A549 (cell line): ENCODE data around the gene TMEM88. TPM values are rescaled to one million over a fixed set of nuclear protein-coding genes. Genes with fewer than 3 reads are reported as not detected.

ENCODE experiments used
- ATAC-seq, 2 experiments: fragments of 200-7000 bp in 1 of 2; fragments of >200 bp in 1 of 2; cut with Nextera tagmentation in 1 of 2; cut with Tn5 transposase in 1 of 2; 3 replicates each; pipeline versions ENCODE4 v1.8.0 to v1.9.1; 2018 to 2020; ENCODE audit warnings: mild to moderate bottlenecking in 1 of 2, moderate library complexity in 1 of 2
- CTCF ChIA-PET: fragments of 300-600 bp; sonication (Branson Sonifier 250); formaldehyde crosslinking; extraction: SDS; loops from one replicate; lab custom pipeline; 2021; ENCODE audit warnings: antibody characterized with exemption, inconsistent platforms; lab: Yijun Ruan, JAX
- POLR2A ChIA-PET: fragments of 350-600 bp; formaldehyde crosslinking; extraction: SDS; loops from one replicate; lab custom pipeline; 2021; ENCODE audit warnings: antibody characterized with exemption, inconsistent platforms; lab: Yijun Ruan, JAX
- DNase-seq, 2 experiments: peaks; one replicate each; pipeline versions ENCODE4 v3.0.0 to v3.0.0-alpha.2; 2011 to 2016; ENCODE audit warnings: low read depth in 1 of 2, low spot score in 1 of 2
- FAIRE-seq: peaks from 2 replicates; lab custom pipeline; 2011; peaks lifted over from hg19 to GRCh38; lab: Jason Lieb, UNC
- H3K27ac ChIP-seq, 2 experiments: fragments of >200 bp; sonication (Bioruptor Twin); formaldehyde crosslinking; 3 replicates each; pipeline ENCODE4 v1.5.1; 2016 to 2017
- H3K4me1 ChIP-seq: fragments of >200 bp; sonication (Bioruptor Twin); formaldehyde crosslinking; 3 replicates; pipeline ENCODE4 v1.6.1; 2016
- H3K4me2 ChIP-seq: fragments of >200 bp; sonication (Bioruptor Twin); formaldehyde crosslinking; 3 replicates; pipeline ENCODE4 v1.6.1; 2016
- H3K4me3 ChIP-seq: fragments of >200 bp; sonication (Bioruptor Twin); formaldehyde crosslinking; 3 replicates; pipeline ENCODE4 v1.5.1; 2016
- H3K9me3 ChIP-seq: fragments of >200 bp; sonication (Bioruptor Twin); formaldehyde crosslinking; 3 replicates; pipeline ENCODE4 v1.6.1; 2016
- ATOH8 ChIP-seq: fragments of 250-450 bp; sonication (Bioruptor Pico); IDR thresholded peaks from 2 replicates; pipeline ENCODE4 v1.5.0; 2020; ENCODE audit warnings: low read depth, mild to moderate bottlenecking, moderate library complexity
- BHLHE40 ChIP-seq: IDR thresholded peaks from 2 replicates; pipeline ENCODE4 v1.6.1; 2012; ENCODE audit warnings: low read depth, low read length, inconsistent platforms
- CBX2 ChIP-seq: fragments of 200-600 bp; sonication (generic); IDR thresholded peaks from 2 replicates; pipeline ENCODE4 v1.6.1; 2016; ENCODE audit warnings: low read depth, mild to moderate bottlenecking, borderline replicate concordance
- CBX8 ChIP-seq: fragments of 200-600 bp; sonication (generic); IDR thresholded peaks from 2 replicates; pipeline ENCODE4 v1.6.1; 2016
- CHD2 ChIP-seq: fragments of 150-350 bp; IDR thresholded peaks from 2 replicates; pipeline ENCODE4 v1.6.1; 2014; ENCODE audit warnings: low read length; ENCODE audit not compliant: partially characterized antibody
- CHD4 ChIP-seq: fragments of 200-600 bp; sonication (generic); IDR thresholded peaks from 2 replicates; pipeline ENCODE4 v1.6.1; 2016; ENCODE audit warnings: antibody characterized with exemption, mild to moderate bottlenecking, borderline replicate concordance
- CTCF ChIP-seq: fragments of >200 bp; sonication (Bioruptor Twin); formaldehyde crosslinking; IDR thresholded peaks from 3 replicates; pipeline ENCODE4 v1.5.1; 2016
- FOSL2 ChIP-seq, 2 experiments: fragments of 450-650 bp in 1 of 2; fragments of >200 bp in 1 of 2; sonication (Bioruptor Twin) in 1 of 2; formaldehyde crosslinking; IDR thresholded peaks; 2 replicates each; pipeline versions ENCODE4 v1.5.0 to v1.6.1; 2016 to 2020; ENCODE audit warnings: mild to moderate bottlenecking in 1 of 2, moderate library complexity in 1 of 2
- FOXS1 ChIP-seq: fragments of 250-450 bp; sonication (Bioruptor Pico); IDR thresholded peaks from 2 replicates; pipeline ENCODE4 v1.5.0; 2020; ENCODE audit warnings: mild to moderate bottlenecking, moderate library complexity
- HEYL ChIP-seq: fragments of 250-450 bp; sonication (Bioruptor Pico); IDR thresholded peaks from 2 replicates; pipeline ENCODE4 v1.8.0; 2021; ENCODE audit warnings: mild to moderate bottlenecking, moderate library complexity
- HOXA7 ChIP-seq: fragments of 250-450 bp; sonication (Bioruptor Pico); IDR thresholded peaks from 2 replicates; pipeline ENCODE4 v1.5.0; 2020; ENCODE audit warnings: mild to moderate bottlenecking, moderate library complexity
- HOXB5 ChIP-seq: fragments of 250-450 bp; sonication (Bioruptor Pico); IDR thresholded peaks from 2 replicates; pipeline ENCODE4 v1.5.0; 2020; ENCODE audit warnings: mild to moderate bottlenecking, moderate library complexity
- MAFK ChIP-seq: fragments of 450-650 bp; IDR thresholded peaks from 2 replicates; pipeline ENCODE4 v1.6.1; 2014; ENCODE audit not compliant: partially characterized antibody
- NR3C1 ChIP-seq: fragments of >200 bp; sonication (Bioruptor Twin); formaldehyde crosslinking; IDR thresholded peaks from 3 replicates; pipeline ENCODE4 v1.6.1; 2017
- PBX3 ChIP-seq: IDR thresholded peaks from 2 replicates; pipeline ENCODE4 v1.6.1; 2012
- RARB ChIP-seq: fragments of 250-450 bp; sonication (Bioruptor Pico); IDR thresholded peaks from 2 replicates; pipeline ENCODE4 v1.8.0; 2021; ENCODE audit warnings: mild to moderate bottlenecking, moderate library complexity
- RFX5 ChIP-seq: fragments of 450-650 bp; IDR thresholded peaks from 2 replicates; pipeline ENCODE4 v1.7.1; 2014; ENCODE audit warnings: antibody characterized with exemption, mild to moderate bottlenecking, moderate library complexity
- TFCP2L1 ChIP-seq: fragments of 250-450 bp; sonication (Bioruptor Pico); IDR thresholded peaks from 2 replicates; pipeline ENCODE4 v1.5.0; 2021; ENCODE audit warnings: mild to moderate bottlenecking
- TP53 ChIP-seq: fragments of 250-450 bp; sonication (Bioruptor Pico); IDR thresholded peaks from 2 replicates; pipeline ENCODE4 v1.5.0; 2021; ENCODE audit warnings: mild to moderate bottlenecking, moderate library complexity
- USF2 ChIP-seq: fragments of 450-650 bp; IDR thresholded peaks from 2 replicates; pipeline ENCODE4 v1.6.1; 2014; ENCODE audit warnings: antibody characterized with exemption
- ZFP36 ChIP-seq: fragments of 450-650 bp; IDR thresholded peaks from 2 replicates; pipeline ENCODE4 v1.6.1; 2014; ENCODE audit warnings: borderline replicate concordance; ENCODE audit not compliant: partially characterized antibody
- WGBS: methylation state at CpG from one replicate; pipeline ENCODE4 v1.1.6; 2017; ENCODE audit errors: missing lambda C conversion rate; 5-methylcytosine and 5-hydroxymethylcytosine counted together
- polyA plus RNA-seq, 4 experiments: library from polyadenylated mRNA; depleted of rRNA in 3 of 4; stranded (reverse); fragments of >200 nt; fragmentation: RNase III in 1 of 4; extraction: RNeasy Plus Mini Kit Qiagen cat#74134 plus additional on column Dnase treatment in 1 of 4; gene quantifications; 2 replicates in 3 of 4; 3 replicates in 1 of 4; pipeline ENCODE4 v1.2.3, GENCODE V29; 2011 to 2017

Gene TMEM88
- polyA plus RNA-seq, 2 of the 4 experiments (the other 2 are of a cell fraction) = 0.17 to 0.48 TPM

GRCh38 chr17:7824021-7824924 lies 30.6 kb upstream of the TMEM88 start:
- DNase-seq = no peak
- Histone ChIP-seq H3K27ac (no peak overlapping the region), H3K4me3 (no peak overlapping the region), H3K4me2 (no peak overlapping the region)
- POLR2A ChIA-PET = interaction anchor here (1.1 kb wide), 2 partner anchors 18 to 33 kb away, joined by 4 to 5 read pairs; partner anchors contain the start of gene NAA38
- WGBS = 64% methylated on average over 9 of the region's 9 CpGs
- no peak for ATAC-seq
- FAIRE-seq = no peak
- TF ChIP-seq TFCP2L1 (CRISPR knock-in tag) = no peak
- TF ChIP-seq HEYL (CRISPR knock-in tag) = no peak
- no peak for TF ChIP-seq RFX5
- no peak for TF ChIP-seq FOSL2 (IDR thresholded peaks at IDR 0.05)
- no peak for TF ChIP-seq FOSL2 (CRISPR knock-in tag; IDR thresholded peaks at IDR 0.05)
- TF ChIP-seq FOXS1 (CRISPR knock-in tag) = no peak
- TF ChIP-seq HOXB5 (CRISPR knock-in tag) = no peak
- TF ChIP-seq PBX3 = no peak
- TF ChIP-seq CHD4 = no peak
- TF ChIP-seq HOXA7 (CRISPR knock-in tag) = no peak
- TF ChIP-seq, all 56 proteins: peak for 0
- Histone ChIP-seq H3K9me3 (no peaks in the 10 kb centered on the region), H3K4me1 (no peaks in the 10 kb centered on the region; the same call in 2 of the 3 replicates)
- CTCF ChIA-PET = interaction anchor here (0.7 to 24.7 kb wide), 26 partner anchors 8 to 233 kb away, joined by 3 to 677 read pairs (median 9); partner anchors contain the start of genes CYB5D1, DNAH2, KDM6B and NAA38

- POLR2A ChIA-PET = interaction anchor here (0.7 to 1.1 kb wide), 4 partner anchors 11 to 32 kb away, joined by 3 to 5 read pairs (median 4); partner anchors contain the start of gene NAA38
- peak; percentile 47 to 67 for DNase-seq
- TF ChIP-seq MAFK (peak; percentile 18), FOSL2 (IDR thresholded peaks at IDR 0.05) (no peak), FOSL2 (CRISPR knock-in tag; IDR thresholded peaks at IDR 0.05) (0 out of 2 replicates have a peak, but pooled peaks have one; percentile 4), ZFP36 (no peak)
Measured at GRCh38 chr17:7825206-7825990, 29.5 kb upstream of the TMEM88 start.

GRCh38 chr17:7830616-7831015 lies 24.2 kb upstream of the TMEM88 start:
- WGBS = 64% methylated on average over 5 of the region's 8 CpGs
- ATAC-seq (no peak), DNase-seq (no peak), FAIRE-seq (no peak)
- TF ChIP-seq BHLHE40 = no peak
- no peak for TF ChIP-seq CBX8
- Histone ChIP-seq H3K27ac (no peak overlapping the region), H3K4me3 (no peak overlapping the region), H3K4me2 (no peak overlapping the region), H3K9me3 (no peaks in the 10 kb centered on the region), H3K4me1 (peaks cover 4% of the 10 kb centered on the region)
- POLR2A ChIA-PET = no interaction called here
- CTCF ChIA-PET = interaction anchor here (0.6 to 25.1 kb wide), 9 partner anchors 1 to 562 kb away, joined by 3 to 677 read pairs (median 15); partner anchors contain the start of genes CNTROB, KDM6B and TRAPPC1

More at GRCh38 chr17:7825206-7825990, 29.5 kb upstream of the TMEM88 start:
- Histone ChIP-seq H3K4me2 (no peak overlapping the region), H3K27ac (no peak overlapping the region), H3K4me3 (no peak overlapping the region), H3K9me3 (no peaks in the 10 kb centered on the region), H3K4me1 (no peaks in the 10 kb centered on the region; the same call in 2 of the 3 replicates)
- ATAC-seq (peak; percentile 70 to 78), FAIRE-seq (no peak)
- CTCF ChIA-PET = interaction anchor here (0.6 to 24.7 kb wide), 24 partner anchors 9 to 336 kb away, joined by 3 to 677 read pairs (median 4); partner anchors contain the start of genes CYB5D1, DNAH2, KDM6B and NAA38
- WGBS = 41% methylated on average over 12 of the region's 12 CpGs

GRCh38 chr17:7831233-7831632 lies 23.6 kb upstream of the TMEM88 start:
- Histone ChIP-seq H3K4me2 (no peak overlapping the region), H3K4me1 (peaks cover 4% of the 10 kb centered on the region), H3K9me3 (no peaks in the 10 kb centered on the region), H3K4me3 (no peak overlapping the region), H3K27ac (no peak overlapping the region)
- TF ChIP-seq CBX2 = no peak
- TF ChIP-seq FOSL2 (IDR thresholded peaks at IDR 0.05) = no peak
- TF ChIP-seq FOSL2 (CRISPR knock-in tag; IDR thresholded peaks at IDR 0.05) = no peak
- no peak for TF ChIP-seq NR3C1
- TF ChIP-seq ATOH8 (CRISPR knock-in tag) = no peak
- TF ChIP-seq USF2 = no peak
- no peak for TF ChIP-seq CHD2
- no peak for TF ChIP-seq TP53
- no peak for TF ChIP-seq RARB (CRISPR knock-in tag)
- TF ChIP-seq CTCF = no peak
- no peak for ATAC-seq
- 34% methylated on average over 7 of the region's 7 CpGs for whole genome bisulfite sequencing
- no peak for DNase-seq
- no peak for FAIRE-seq
- ChIA-PET CTCF (interaction anchor here (1.0 to 25.1 kb wide), 10 partner anchors 1 to 226 kb away, joined by 3 to 677 read pairs (median 14); partner anchors contain the start of genes CNTROB, KDM6B and TRAPPC1), POLR2A (no interaction called here)
